ENCODE data around the gene SEC23A.
A peak's percentile ranks its signal among the peaks of the same experiment; 100 is the strongest.
"Not testable (repeated sequence)": the region's sequence is repeated elsewhere in the genome, so short reads cannot be mapped to it uniquely, and the experiment has no call there.

SEC23A gene

DNA sequence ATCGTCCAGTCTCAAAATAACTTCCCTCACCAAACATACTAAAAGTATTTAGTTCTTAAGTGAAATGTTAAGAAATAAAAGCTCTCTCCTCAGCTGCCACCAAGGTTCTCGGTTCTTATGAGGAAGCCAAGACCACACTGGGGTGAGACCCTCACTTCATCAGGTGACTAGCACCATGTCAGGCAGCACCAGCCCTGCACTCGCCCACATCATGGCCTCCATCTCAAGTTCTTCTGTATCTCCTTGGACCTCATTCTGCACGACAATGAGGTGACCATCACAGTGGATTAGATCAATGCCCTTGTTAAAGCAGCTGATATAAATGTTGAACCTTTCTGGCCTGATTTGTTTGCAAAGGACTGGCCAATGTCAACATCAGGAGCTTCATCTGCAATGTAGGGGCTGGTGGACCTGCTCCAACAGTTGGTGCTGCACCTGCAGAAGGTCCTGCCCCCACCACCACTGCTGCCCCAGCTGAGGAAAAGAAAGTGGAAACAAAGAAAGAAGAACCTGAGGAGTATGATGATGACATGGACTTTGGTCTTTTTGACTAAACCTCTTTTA lies 12.4 kb downstream of the SEC23A start:
- DNase-seq: no peak

DNA sequence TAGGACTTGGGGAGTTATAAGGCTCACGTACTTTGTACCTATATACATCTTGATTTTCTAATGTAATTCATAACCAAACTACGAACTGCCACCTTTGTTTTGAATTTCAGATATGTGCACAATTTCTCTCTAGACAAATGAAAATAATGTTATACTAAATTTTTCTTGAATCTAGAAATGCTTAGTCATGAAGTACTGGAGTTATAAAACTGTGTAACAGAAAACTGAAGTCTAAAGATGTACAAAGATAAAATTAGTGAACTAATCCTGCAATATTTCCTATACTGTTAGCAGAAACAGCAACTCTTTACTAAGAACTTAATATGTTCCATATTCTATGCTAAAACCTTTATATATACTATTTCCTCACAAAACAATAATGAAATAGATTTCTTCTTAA lies 15.5 kb downstream of the SEC23A start:
- DNase-seq: no peak

DNA sequence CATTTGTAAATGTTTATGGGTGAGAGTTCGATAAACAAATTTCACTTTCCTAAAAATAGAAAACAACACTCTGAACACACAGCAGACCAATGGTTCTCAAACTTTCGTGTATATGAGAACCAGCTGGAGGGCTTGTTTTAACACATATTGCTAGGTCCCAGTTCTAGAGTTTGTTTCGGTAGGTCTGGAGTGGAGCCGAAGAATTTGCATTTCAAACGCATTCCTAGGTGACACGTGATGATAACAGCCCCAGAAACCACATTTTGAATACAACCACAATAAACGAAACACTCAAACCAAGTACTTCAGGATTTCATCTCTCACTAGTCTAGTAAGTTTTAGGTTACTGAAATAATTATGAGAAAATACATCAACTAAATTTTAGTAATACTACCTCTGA lies 17.1 kb downstream of the SEC23A start:
- peak; percentile 9 for DNase-seq

DNA sequence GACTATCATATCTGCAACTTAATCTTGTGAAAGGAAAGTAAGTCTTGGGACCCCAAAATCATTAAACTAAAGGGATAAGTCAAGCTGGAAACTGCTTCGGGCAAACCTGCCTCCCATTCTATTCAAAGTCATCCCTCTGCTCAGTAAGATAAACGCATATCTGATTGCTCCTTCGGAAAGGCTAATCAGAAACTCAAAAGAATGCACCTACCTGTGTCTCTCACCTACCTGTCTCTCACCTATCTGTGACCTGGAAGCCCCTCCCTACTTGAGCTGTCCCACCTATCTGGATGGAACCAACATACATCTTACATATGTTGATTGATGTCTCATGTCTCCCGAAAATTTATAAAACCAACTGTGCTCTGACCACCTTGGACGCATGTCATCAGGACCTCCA lies 19.9 kb downstream of the SEC23A start:
- no peak for DNase-seq

DNA sequence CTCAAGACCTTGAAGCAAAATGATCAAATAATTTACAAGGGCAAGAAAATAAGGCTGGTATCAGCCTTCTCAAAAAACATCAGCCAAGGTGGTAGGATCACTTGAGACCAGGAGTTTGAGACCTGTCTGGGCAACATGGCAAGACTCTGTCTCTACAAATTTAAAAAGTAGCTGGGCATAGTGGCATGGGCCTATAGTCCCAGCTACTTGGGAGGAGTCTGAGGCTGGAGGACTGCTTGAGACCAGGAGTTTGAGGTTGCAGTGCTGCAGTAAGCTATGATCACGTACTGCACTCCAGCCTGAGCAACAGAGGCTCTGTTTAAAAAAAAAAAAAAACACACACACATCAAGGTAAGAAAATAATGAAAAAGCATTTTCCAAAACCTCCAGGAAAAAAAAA lies 22.1 kb downstream of the SEC23A start:
- DNase-seq: no peak

DNA sequence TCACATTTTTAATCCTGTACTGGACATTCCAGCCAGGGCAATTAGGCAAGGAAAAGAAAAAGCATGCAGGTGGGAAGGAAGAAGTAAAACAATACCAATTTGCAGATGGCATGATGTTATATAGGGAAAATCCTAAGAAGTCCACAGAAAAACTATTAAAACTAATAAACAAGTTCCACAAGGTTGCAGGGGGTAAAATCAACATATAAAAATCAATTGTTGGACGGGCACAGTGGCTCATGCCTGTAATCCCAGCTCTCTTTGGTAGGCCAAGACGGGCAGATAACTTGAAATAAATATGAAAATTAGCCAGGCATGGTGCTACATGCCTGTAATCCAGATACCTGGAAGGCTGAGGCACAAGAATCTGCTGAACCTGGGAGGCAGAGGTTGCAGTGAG lies 31.9 kb downstream of the SEC23A start:
- no peak for DNase-seq

DNA sequence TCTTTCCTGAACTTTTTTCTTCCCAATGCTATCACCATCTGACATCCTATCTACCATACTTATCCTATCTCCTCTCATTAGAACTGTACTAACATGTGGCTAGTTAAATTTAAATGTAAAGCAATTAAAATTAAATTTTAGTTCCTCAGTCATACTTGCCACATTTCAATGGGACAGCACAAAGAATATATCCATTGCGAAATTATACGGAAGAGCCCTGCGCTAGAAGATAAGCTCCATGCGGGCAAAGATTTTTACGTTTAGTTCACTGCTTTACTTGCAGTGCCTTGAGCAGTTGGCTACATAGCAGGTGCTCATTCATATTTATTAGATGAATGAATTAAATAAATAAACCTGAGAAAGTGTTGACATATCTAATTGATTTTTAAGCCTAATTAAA lies 33.1 kb downstream of the SEC23A start:
- DNase-seq: no peak

DNA sequence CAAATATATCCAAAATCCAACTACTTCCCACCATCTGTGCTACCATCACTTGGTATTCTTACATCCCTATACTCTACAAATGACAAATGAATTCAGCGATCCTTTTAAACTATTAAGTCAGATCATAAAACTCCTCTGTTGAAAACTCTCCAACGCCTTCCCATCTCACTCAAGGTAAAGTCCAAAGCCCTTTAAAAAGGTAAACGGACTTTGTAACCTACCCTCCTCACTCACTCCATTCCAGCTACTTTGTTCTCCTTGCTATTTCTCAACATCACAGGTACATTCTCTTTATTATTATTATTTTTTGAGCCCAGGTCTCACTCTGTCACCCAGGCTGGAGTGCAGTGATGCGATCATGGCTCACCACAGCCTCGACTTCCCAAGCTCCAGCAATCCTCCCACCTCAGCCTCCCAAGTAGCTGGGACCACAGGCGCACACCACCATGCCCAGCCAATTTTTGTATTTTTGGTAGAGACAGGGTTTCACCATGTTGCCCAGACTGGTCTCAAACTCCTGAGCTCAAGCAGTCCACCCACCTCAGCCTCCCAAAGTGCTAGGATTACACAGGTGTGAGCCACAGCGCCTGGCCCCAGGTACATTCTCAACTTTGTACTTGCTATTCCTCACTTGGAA lies 33.7 kb downstream of the SEC23A start:
- not testable (repeated sequence) for DNase-seq

DNA sequence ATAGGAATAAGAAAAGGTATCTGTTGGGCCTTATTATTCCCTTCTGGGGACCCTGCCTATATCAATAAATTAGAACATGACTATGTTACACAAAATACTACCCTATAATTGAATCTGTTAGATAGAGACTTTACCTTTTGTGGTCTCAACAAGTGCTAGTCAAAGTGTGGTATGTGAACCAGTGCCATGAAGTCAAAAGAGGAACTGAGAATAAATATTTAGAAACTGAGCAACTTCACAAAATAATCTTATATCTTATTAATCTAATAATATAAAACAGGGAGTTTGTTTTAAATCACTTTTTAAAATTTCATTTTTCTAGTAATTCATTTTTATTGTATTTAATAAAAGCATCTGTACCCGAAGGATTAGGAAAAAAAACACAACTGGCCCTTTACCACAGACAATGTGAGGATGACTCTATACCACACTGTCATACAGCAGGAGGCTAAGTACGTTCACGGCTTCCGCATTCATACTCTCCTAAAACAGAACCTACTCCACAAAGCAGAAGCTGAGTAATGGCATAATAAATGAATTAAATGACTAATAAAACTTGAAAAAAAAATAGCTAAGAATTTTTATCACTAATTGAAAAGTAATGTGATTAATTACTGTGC lies 42.1 kb downstream of the SEC23A start:
- DNase-seq: no peak

DNA sequence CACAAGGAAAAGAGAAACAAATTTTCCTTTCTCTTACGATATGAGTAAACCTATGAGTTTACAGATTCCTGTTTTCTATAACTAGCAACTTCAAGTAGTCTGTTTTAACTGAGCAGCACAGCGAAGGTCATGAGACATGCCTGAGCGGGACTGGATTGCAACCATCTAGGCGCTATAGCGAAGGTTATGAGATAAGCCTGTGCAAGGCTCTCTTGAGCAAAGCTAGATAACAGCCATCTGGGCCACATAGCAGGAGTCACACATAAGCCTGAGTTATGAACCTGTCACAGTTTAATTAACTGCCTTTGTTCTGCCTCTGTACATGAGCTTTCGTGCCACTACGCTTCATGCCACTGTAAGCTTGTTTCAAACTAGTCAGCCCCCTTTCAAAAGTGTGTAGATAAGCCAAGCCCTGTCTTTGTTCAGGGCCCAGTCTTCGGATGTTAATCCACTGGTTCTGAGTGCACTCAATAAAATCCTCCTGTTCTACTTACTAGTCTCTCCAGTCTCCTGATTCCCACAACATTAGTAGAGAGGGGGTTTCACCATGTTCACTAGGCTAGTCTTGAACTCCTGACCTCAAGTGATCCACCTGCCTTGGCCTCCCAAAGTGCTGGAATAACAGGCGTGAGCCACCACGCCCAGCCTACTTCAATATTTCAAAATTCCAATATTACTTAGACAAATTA lies 47.1 kb downstream of the SEC23A start:
- DNase-seq: no peak

DNA sequence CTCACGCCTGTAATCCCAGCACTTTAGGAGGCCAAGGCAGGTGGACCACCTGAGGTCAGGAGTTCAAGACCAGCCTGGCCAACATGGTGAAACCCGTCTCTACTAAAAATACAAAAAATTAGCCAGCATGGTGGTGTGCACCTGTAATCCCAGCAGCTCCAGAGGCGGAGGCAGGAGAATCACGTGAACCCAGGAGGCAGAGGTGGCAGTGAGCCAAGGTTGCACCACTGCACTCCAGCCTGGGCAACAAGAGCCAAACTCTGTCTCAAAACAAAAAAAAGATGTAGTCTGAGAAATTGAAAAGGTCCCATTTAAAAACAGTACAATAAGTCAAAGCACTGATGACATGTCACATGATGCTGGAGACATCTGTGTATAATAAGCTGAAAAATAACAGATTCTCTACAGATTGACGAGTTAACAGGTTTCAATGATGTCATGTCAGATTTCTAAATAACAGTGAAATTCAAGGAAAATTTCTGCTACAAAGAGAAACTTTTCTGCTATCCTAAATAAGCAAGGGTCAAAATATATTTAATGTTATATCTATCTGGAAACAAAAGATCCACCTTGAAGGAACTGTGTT lies 50.1 kb downstream of the SEC23A start:
- DNase-seq: not testable (repeated sequence)

DNA sequence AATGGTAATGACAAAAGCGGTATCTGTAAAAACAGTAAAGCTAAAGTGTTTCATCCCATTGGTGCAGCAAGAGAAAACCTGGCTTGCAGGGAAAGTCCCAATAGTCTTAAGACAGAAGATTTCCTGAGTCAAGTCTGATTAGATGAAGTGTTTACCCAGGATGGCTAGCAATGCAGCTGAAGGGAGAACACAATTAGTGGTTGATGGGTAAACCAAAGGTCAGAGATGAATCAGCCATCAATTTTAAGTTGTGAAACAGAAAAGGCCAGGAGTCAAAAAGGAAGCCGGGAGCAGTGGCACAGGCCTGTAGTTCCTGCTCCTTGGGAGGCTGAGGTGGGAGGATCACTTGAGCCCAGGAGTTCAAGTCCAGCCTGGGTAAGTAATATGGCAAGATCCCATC lies 52.6 kb downstream of the SEC23A start:
- peak; percentile 57 for DNase-seq

DNA sequence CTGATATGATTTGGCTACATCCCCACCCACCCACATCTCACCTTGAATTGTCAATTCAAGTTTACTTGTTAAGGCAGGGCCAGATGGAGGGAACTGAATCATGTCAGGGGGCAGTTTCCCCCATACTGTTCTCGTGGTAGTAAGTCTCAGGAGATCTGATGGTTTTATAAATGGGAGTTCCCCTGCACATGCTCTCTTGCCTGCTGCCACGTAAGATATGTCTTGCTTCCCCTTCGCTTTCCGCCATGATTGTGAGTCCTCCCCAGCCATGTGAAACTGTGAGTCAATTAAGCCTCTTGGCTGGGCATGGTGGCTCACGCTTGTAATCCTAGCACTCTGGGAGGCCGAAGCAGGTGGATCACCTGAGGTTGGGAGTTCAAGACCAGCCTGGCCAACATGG lies 57.1 kb downstream of the SEC23A start:
- DNase-seq: not testable (repeated sequence)

DNA sequence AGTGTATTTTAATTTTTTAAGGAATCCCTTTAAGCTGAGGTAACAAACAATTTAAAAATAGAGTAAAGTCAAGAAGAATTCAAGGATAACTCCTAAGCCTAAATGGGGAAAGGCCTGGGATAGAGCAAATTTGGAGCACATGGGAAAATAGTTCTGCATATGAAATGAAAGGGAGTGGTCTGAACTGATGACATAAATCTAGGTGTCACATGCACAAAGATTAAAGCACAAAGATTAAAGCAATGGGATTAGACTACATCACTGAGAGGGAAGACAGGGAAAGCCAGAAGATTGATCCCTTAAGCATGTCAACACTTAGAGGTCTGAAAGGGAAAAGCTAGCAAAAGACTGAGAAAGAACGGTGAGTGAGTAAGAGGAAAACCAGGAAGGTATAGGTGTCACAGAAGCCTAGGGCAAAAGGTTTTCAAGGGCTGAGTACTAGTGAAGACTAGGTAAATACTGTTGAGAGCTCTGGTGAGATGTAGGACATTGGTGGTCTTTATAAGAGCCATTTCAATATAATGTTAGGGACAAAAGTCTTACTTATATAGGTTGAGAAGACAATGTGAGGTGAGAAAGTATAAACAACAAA lies 59.6 kb downstream of the SEC23A start:
- no peak for DNase-seq

DNA sequence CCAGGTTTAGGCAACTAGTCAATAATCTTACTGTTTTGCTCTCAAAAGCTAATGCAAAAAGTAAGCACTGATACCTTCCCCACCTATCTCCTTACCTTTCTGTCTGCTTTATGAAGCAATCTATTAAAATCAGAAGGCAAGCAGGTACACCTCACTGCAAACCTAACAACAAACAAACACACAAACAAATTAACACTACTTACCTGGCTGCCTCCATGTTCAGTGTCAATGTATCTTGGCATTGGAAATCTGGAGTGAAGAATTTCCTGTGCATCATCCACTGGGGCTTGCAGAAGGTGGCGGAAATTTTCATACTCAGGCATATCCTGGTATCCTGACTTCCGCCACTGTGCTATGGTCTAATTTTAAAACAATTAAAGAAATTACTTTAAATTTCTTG lies 62.5 kb downstream of the SEC23A start:
- no peak for DNase-seq

DNA sequence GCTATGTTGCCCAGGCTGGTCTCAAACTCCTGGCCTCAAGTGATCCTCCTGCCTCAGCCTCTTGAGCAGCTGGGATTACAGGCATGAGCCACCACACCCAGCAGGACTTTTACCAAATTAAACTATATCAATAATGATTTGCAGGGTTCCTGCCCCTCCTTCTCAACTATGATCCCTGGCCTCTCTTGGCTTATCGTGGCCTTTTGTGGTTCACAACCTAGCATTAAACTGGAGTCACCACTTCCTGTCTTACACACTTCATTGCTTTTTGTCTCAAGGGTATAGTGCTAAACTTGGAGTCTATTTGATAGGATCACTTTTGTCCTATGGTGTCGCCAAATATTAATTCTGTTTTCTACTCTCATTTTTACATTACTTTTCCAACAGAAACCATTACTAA lies 64.5 kb downstream of the SEC23A start:
- no peak for DNase-seq

DNA sequence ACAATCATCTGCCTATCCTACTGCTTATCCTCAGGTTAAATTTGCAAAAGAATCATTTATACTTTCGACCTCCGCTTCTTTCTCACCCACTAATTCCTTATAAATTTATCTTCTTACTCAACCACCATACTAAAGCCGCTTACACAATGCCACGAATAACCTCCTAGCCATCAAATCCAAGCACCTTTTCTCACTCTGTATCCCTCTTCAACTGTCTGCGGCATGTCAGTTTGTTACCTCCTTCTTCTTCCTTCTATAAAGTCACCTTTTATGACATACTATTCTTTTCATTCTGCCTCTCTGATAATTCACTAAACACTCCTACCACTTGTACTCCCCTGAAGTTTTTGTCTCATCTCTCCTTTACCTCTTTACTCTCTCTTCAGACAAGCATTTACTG lies 66.3 kb downstream of the SEC23A start:
- no peak for DNase-seq

DNA sequence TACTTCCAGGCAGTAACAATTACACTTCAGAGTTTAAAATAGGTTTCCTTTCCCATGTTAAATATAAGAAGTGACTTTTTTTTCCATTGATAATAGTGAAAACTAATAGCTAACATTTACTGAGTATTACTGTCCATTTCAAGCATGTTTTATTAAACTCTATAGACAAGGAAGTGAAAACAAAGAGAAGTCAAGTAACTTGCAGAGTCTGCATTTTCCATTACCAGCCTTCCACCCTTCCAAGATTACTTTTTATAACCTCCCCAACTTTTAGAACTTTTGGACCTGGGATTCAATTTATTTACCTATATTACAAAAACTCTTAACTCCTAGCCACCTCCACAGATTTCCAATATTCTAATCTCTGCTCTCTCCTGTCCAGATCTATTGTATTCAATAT lies 67.7 kb downstream of the SEC23A start:
- no peak for DNase-seq

DNA sequence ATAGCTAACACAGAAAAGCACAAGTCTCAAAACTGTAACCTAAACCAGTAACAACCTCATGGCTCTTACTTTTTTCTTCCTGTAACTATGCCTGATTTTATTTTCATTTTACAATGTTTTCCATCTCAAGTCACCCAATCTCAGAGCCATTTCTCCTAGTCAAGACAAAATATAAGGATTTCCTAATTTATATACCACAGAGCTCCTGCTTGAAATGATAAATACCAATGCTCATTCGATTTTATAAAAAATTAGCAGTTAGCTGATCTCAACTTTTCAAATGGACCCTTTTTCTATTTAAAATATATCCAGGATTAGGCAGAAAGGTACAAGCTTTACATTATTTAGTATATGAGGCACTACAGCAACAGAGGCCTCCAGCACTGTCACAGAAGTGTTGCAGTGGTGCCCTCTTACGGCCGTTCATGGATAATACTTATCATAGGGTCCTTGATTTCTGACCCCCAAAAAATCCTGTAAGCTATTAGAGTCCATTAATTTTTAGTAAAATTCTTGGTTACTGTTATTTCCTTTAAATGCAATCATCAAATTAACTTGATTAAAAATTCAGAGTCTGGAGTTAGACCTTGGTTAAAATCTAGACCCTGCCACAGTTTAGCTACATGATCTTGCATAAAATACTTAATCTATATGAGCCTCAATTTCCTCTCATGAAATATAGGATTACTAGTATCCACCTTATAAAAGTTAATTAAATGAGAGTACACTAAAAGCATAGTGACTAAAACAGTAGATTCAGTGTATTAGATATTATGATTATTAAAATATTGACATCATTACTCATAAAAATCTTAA lies 68.3 kb downstream of the SEC23A start:
- DNase-seq: peak; percentile 12

DNA sequence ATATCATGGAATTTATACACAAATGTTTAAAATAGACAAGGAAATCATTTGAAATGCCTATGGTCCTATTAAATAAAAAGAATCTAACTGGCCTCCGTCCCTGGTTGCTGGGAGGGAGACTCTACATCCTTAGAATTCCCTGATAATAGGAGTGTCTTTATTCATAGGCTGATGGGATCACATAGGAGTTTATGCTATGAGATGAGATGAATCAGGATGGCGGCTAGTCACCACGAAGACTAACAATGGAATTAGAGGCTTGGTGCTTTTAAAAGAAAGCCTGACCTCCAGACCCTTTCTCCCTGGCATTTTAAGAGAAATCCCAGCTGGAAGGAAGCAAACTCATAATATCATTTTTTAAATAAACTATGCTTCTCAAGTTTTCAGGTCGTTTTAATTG lies 69.7 kb downstream of the SEC23A start:
- peak; percentile 50 for DNase-seq

DNA sequence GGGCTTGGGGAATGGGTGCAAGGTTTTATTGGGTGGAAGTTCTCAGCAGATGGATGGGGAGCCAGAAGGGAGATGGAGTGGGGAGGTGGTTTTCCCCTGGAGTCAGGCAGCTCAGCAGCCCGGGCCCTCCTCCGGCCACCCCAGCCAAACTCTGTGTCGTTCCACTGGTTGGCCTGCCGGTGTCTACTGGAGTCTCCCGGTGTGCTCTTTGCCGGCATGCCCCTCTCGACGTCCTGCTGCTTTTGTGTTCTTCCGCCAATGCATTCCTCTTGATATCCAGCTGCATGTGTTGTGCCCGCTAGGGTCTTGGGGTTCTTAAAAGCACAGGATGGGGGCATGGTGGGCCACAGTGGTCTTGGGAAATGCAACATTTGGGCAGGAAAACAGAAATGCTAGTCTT lies 72.8 kb downstream of the SEC23A start:
- DNase-seq: no peak

DNA sequence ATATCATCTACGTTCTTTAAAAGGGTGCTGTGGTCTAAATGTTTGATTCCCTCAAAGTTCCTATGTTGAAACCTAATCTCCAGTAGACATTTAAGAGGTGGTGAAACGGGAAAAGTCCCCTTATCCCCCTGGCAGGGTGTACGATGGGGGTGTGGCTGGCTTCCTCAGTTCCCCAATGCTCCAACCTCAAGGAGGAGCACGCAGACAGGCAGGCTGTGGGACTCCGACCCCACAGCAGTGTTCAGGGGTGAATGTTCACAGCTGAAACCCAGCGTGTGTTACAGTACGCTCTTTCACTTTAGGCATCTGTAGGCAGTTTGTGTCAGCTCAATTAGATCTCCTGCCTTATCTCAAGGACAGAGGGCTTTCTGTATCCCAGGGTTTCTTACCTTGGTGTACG lies 73.2 kb downstream of the SEC23A start:
- no peak for DNase-seq

DNA sequence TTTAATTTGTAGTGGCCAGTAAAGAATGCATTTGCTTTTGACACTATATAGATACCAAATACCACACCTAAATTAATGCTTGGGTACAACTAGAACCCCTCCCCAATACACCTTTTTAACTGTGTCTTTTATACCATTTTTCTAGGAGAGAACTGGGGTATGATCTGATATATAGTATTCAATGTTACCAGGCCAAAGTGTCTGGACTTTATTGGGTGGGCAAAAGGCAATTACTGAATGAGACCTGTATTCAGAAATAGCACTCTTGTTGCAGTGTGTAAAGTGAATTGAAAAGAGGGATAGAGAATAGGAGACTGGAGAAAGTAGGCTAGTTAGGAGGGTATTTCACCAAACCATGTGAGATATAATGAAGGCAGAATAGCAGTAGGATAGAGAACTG lies 74.4 kb downstream of the SEC23A start:
- no peak for DNase-seq
